Astrocyte of the cerebellum (primary cell): ENCODE results near the gene CMIP.
"Not testable (repeated sequence)": the region's sequence is repeated elsewhere in the genome, so short reads cannot be mapped to it uniquely, and the experiment has no call there.

Source experiments
- DNase-seq: peaks from one replicate; pipeline ENCODE4 v3.0.0-alpha.2; 2011; ENCODE audit warnings: low read depth
- H3K4me3 ChIP-seq: 2 replicates; pipeline ENCODE4 v1.5.1; 2011; ENCODE audit warnings: mild to moderate bottlenecking, low read depth, low read length, moderate library complexity
- in situ Hi-C: cut with HindIII; loops from 2 replicates; pipeline ENCODE4 v1.10.0; 2017; ENCODE audit warnings: low sequenced_read_pairs
- TF ChIP-seq, protein P1 (sequence below): IDR thresholded peaks from 2 replicates; pipeline ENCODE4 v1.5.1; 2012; ENCODE audit warnings: low read length, low read depth, moderate library complexity, mild to moderate bottlenecking; ENCODE audit errors: missing control alignments

The CMIP gene

DNA sequence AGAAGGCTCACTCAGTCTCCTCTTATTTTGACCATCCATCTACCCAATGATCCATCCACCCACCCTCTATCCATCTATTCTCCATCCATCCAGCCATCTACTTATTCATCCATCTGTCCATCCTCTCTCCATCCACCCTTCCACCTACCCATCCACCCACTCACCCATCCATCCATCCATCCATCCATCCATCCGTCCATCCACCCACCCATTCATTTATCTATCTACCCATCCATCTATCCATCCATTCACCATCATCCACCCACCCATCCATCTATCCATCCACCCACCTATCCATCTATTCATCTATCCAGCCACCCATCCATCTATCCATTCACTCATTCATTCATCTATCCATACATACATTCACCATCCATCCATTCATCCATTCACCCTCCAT lies 288.7 kb downstream of the CMIP start:
- no peak for DNase-seq
- in situ Hi-C loops, result loop anchor here (10.0 to 25.0 kb wide), 2 partner anchors 338 to 696 kb away; partner anchors contain the start of gene ATMIN
- no peak overlapping the region for H3K4me3 ChIP-seq
- TF ChIP-seq, protein P1, sequence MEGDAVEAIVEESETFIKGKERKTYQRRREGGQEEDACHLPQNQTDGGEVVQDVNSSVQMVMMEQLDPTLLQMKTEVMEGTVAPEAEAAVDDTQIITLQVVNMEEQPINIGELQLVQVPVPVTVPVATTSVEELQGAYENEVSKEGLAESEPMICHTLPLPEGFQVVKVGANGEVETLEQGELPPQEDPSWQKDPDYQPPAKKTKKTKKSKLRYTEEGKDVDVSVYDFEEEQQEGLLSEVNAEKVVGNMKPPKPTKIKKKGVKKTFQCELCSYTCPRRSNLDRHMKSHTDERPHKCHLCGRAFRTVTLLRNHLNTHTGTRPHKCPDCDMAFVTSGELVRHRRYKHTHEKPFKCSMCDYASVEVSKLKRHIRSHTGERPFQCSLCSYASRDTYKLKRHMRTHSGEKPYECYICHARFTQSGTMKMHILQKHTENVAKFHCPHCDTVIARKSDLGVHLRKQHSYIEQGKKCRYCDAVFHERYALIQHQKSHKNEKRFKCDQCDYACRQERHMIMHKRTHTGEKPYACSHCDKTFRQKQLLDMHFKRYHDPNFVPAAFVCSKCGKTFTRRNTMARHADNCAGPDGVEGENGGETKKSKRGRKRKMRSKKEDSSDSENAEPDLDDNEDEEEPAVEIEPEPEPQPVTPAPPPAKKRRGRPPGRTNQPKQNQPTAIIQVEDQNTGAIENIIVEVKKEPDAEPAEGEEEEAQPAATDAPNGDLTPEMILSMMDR, result no peak

DNA sequence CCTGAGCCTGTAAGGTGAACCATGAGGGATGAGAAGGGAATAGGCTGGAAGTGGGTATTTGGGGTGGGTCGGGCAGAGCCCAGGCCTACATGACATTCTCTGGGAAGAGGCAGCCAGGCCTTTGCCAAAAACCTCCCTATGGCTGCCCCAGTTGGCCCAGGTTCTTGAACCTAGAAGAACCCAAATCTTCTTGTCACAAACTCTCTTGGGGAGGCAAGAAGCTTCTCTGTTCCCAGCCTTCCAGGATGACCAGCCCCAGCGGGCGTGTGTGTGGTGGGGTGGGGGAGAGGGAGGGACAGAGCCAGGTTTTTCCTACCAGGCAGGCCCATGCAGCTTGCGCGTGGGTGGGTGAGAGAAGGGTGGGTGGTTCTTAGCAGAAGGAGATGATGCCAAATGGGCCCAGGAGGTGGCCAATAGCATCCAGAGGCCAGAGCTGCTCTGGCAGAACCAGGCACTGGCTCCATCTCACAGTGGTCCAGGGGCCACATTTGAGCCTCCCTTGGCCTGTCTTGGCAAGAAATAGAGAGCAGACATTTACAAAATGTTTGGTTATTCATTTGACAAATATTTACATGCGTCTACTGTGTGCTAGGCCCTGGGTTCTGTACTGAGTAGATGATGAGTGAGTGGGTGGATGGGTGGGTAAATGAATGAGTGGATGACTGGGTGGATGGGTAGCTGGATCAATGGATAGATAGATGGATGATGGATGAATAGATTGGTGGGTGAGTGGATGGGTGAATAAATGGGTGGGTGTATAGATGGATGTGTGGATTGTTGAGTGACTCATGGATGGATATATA lies 290.2 kb downstream of the CMIP start:
- DNase-seq, result no peak
- in situ Hi-C loops, result loop anchor here (10.0 to 25.0 kb wide), 2 partner anchors 340 to 698 kb away; partner anchors contain the start of gene ATMIN
- H3K4me3 ChIP-seq, result no peak overlapping the region
- TF ChIP-seq, protein P1, result no peak

DNA sequence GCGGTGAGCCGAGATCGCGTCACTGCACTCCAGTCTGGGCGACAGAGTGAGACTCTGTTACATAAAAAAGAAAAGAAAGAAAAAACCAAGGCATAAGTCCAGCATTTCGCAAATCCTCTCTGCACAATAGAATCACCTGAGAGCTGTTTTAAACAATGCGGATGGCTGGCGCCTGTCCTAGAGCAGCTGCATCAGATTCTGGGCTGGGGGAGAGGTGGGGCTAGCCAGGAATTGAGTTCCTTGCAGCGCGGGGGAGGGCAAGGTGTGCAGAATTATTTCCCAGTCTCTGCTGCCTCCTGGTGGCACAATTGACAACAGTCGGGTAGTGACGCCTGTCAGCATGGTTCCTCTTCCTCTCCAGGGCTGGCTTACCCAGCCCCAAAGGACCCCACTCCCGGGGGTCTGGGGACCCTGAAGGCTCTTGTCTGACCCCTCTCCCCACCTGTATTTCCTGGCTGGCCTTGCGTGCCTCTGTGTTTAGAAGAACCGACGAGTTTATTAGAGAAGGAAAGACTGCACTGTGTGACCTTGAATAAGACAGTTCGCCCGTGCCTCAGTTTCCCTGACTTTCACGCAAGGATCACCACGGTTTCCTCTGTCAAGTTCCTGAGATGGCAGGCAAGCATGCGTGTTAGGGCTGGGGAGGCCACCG lies 293.4 kb downstream of the CMIP start:
- peak overlapping the region; percentile 27 for H3K4me3 ChIP-seq
- in situ Hi-C loops, result loop anchor here (10.0 to 25.0 kb wide), 2 partner anchors 343 to 701 kb away; partner anchors contain the start of gene ATMIN
- peak; percentile 65 for DNase-seq
- TF ChIP-seq, protein P1, result peak; percentile 72

- H3K4me3 ChIP-seq, result no peak overlapping the region
- in situ Hi-C loops, result loop anchor here (10.0 to 25.0 kb wide), 2 partner anchors 344 to 702 kb away; partner anchors contain the start of gene ATMIN
- no peak for DNase-seq
- TF ChIP-seq, protein P1, result no peak
Observed at GRCh38 chr16:81738783-81739496, 294.3 kb downstream of the CMIP start.

DNA sequence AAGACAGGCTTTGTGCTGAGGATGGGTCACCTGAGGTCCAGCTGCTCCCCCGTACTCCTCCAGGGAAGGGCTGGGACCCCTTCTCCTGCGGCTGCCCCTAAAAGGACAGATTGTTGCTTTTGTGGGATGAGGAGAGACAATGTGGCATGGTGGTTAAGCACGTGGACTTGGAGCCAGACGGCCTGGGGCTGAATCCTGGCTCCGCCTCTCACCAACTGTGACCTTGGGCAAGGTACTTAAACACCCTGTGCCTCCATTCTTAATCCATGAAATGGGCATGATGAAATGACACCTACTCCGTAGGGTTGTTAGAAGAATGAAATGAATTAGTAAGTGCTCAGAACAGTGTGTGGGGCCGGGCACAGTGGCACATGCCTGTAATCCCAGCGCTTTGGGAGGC lies 294.9 kb downstream of the CMIP start:
- no peak for DNase-seq
- in situ Hi-C loops, result loop anchor here (10.0 to 25.0 kb wide), 2 partner anchors 345 to 702 kb away; partner anchors contain the start of gene ATMIN
- H3K4me3 ChIP-seq, result no peak overlapping the region
- TF ChIP-seq, protein P1, result no peak

GRCh38 chr16:81740169-81740568 lies 295.6 kb downstream of the CMIP start:
- no peak for DNase-seq
- H3K4me3 ChIP-seq, result no peak overlapping the region
- TF ChIP-seq, protein P1, result no peak
- in situ Hi-C loops, result loop anchor here (25.0 kb wide), 1 partner anchor 703 kb away; the partner anchor contains the start of gene ATMIN

DNA sequence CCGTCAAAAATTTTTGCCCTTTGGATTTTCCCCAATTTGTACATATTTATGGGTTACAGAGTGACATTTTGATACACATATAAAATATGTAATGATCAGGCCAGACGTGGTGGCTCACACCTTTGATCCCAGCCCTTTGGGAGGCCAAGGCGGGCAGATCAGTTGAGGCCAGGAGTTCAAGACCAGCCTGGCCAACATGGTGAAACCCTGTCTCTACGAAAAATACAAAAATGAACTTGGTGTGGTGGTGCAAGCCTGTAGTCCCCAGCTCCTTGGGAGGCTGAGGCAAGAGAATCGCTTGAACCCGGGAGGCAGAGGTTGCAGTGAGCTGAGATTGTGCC lies 296.8 kb downstream of the CMIP start:
- in situ Hi-C loops, result loop anchor here (25.0 kb wide), 1 partner anchor 704 kb away; the partner anchor contains the start of gene ATMIN
- not testable (repeated sequence) for DNase-seq, H3K4me3 ChIP-seq
